HG02981 (cell line): Measurements from ENCODE around the gene GLB1L.
A peak's percentile ranks its signal among the peaks of the same experiment; 100 is the strongest.
"Not testable (repeated sequence)": the region's sequence is repeated elsewhere in the genome, so short reads cannot be mapped to it uniquely, and the experiment has no call there.

Source experiments
- ATAC-seq: cut with Tn5 transposase; IDR thresholded peaks from one replicate; pipeline ENCODE4 v1.9.1; 2021; ENCODE audit warnings: mild to moderate bottlenecking, moderate library complexity; ENCODE audit not compliant: unreplicated experiment

Gene GLB1L

DNA sequence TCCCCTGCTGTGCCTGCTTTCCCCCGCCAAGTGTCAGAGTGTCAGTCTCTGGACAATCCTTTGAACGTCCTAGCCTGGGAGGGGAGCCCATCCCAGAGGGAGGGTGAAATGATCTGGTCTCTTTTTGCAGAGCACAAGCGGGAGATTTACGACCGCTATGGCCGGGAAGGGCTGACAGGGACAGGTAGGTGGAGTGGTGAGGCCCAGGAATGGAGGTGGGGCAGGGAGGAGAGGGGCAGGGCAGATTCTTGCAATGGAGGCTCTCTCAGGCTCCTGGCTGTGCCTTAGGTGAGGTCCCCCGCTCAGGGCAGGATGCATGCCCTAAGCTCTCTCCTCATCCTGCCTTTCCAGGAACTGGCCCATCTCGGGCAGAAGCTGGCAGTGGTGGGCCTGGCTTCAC lies 36.3 kb upstream of the GLB1L start:
- no peak for ATAC-seq

DNA sequence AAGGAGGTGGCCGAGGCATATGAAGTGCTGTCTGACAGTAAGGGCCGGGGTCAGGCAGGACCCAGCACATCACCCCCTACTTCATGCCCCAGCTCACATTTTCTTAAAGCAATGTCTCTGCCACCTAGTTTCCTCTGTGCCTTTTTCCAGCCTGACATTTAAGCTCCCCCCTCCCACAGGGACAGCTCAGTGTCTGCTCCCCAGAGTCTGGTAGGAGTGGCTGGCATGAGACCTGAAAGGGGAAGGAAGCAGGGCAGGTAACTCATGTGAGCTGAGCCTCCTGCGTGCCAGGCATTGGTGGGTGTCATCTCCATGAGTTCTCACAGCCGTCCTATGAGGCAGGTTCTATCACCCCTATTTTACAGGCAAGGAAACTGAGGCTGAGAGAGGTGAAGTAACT lies 35.4 kb upstream of the GLB1L start:
- no peak for ATAC-seq

GRCh38 chr2:219279916-219280516 lies 34.8 kb upstream of the GLB1L start:
- ATAC-seq = no peak

DNA sequence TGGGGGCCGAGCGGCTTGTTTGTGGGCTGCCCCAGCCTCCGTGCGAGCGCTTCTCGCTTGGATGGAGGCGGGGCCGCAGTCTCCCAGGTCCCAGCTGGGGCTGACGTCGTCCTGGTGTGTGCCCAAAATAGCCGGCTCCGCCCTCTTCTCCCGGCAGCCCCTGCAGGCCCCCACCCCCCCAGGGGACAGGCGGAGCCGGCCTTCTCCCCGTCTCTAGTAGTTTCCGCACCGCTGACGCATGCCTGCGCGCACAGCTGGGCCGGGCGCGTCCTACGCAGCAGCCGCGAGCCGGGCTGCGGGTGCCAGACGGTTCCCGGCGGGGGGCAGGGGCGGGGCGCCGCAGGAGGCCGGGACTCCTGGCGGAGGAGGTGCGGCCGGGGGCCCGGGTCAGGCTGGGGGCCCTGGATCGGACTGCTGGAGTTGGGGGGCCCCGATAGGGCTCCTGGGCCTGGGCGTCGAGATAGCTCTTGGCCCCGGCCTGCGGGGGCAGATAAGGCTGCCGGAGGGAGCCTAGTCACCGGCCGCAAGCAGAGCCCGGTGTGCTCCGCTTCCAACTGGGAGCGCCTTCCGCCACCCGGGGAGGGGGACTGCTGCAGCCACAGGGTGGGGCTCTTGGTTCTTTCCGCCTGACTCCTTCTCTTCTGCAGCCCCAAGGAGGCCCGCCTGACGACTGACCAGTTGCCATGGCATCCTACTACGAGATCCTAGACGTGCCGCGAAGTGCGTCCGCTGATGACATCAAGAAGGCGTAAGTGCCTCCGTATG lies 34.1 kb upstream of the GLB1L start, which contains the start of gene DNAJB2:
Gene DNAJB2, plus strand, starts transcription at position 216 of the 765 bp plus-strand sequence. Its CDS starts 468 bp downstream, at position 684.
- peak; percentile 81 for ATAC-seq

GRCh38 chr2:219278655-219279150 lies 33.5 kb upstream of the GLB1L start:
- no peak for ATAC-seq

DNA sequence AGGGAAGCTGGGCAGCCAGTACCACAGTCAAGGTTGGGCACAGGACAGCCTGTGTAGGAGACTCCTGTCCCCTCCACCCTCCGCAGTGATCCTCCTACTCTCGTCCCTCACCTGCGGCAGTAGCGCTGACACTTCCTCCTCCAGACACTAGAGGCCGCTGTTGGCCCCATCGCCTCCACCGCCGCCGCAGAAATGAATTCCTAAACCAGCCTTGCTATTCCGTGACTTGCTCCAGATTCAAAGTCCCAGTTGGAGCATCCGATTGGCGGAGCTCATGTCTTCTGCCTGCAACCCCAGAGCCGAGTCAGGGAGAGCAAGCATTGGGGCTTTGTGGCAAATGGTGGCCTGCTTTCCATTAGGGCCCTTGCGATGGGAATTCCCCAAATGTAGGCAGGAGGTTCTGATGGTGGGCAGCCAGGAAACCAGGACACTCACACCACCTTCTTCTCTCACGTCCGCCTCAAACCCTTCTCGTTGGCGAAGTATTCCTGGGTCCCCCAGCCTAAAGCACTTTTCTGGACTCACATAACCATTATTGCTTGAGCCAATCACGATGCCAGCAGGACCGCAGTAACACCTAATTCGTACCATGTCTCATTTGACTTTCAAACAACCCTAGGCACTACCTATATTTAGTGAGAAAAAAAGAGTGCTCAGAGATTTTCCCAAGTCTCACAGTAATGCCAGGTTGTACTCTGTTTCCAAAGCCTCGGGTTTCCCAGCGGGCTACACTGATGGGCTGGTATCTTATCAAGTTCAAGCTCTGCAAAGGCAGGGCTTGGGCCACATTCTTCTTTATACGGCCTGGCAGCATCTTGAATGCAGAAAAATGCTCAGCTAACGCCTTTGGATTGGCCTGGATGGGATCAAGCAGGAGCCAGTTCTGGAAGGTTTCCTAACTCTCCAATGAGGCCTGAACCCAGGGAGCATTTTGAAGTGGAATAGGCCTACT lies 32.7 kb upstream of the GLB1L start:
- ATAC-seq = peak; percentile 12

DNA sequence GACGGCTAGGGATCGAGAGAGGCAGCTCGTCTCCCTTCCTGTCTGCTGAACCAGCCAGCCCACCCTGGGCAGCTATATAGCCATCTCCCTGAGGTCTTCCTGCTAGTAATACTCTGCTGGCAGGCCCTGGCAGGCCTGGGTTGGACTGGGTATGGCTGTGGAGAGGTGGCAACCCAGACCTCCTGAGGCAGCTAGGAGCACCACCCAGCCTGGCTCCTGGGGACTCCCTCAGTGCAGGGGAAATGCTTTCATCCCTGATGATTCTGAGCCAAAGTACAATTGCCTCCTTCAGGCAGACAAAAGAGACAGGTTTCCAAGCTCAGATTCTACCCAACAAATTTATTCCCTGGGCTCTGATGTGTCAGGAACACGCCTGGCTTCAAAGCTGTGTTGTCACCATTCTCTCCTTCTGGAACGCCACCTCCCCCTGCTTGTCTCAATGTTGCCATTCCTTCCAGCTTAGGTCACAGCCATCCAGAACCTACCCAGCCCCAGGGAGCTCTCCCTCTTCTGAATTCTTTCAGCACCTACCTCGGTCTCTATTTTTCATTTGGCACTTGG lies 29.2 kb upstream of the GLB1L start:
- no peak for ATAC-seq

DNA sequence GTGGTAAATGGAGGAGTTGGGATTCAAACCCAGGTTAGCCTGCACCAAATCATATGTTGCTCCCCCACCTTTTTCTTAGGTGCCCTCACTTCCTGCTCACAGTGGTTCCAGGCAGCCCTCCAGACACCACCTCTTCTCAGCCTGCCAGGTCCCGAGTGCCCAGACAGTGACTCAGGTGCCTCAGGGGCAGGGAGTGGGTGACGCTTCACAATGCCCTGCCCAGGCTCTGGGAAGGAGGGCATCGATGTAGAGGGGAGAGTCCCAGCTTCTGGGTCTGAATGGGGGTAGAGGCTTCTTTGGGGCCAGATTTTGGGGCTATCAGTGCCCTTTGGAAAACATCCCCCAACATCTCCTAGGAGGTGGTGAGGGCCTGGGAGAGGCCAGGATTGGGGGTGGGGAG lies 28.7 kb upstream of the GLB1L start:
- ATAC-seq = no peak

DNA sequence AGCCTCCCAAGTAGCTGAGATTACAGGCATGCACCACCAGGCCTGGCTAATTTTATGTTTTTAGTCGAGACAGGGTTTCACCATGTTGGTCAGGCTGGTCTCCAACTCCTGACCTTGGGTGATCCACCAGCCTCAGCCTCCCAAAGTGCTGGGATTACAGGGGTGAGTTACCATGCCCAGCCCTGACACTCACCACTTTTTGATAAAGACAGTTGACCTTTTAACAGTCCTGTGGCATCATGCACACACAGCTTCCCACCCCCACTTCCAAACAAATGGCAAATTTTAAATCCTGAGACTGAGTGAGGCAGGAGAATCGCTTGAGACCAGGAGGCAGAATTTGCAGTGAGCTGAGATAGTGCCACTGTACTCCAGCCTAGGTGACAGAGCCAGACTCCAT lies 27.8 kb upstream of the GLB1L start:
- ATAC-seq = no peak

GRCh38 chr2:219272356-219272755 lies 27.1 kb upstream of the GLB1L start:
- ATAC-seq = no peak

- no peak for ATAC-seq
Measured at GRCh38 chr2:219271021-219271420, 25.8 kb upstream of the GLB1L start.

DNA sequence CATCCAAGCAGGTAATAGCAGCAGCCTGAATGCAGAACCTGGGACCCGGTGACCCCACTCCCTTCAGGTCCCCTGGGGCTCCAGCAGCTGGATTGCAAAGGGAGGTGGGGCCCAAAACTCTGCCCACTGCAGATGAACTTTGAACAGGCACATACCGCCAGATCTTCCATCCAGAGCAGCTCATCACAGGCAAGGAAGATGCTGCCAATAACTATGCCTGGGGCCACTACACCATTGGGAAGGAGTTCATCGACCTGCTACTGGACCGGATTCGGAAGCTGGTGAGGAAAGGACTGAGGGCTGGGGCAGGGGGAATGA lies 24.8 kb upstream of the GLB1L start:
- ATAC-seq = no peak

GRCh38 chr2:219269362-219270054 lies 24.3 kb upstream of the GLB1L start:
- ATAC-seq = no peak

GRCh38 chr2:219268294-219268693 lies 23.1 kb upstream of the GLB1L start:
- no peak for ATAC-seq

GRCh38 chr2:219266886-219267285 lies 21.6 kb upstream of the GLB1L start:
- ATAC-seq = no peak

- no peak for ATAC-seq
Measured at GRCh38 chr2:219266232-219266631, 21.0 kb upstream of the GLB1L start.

DNA sequence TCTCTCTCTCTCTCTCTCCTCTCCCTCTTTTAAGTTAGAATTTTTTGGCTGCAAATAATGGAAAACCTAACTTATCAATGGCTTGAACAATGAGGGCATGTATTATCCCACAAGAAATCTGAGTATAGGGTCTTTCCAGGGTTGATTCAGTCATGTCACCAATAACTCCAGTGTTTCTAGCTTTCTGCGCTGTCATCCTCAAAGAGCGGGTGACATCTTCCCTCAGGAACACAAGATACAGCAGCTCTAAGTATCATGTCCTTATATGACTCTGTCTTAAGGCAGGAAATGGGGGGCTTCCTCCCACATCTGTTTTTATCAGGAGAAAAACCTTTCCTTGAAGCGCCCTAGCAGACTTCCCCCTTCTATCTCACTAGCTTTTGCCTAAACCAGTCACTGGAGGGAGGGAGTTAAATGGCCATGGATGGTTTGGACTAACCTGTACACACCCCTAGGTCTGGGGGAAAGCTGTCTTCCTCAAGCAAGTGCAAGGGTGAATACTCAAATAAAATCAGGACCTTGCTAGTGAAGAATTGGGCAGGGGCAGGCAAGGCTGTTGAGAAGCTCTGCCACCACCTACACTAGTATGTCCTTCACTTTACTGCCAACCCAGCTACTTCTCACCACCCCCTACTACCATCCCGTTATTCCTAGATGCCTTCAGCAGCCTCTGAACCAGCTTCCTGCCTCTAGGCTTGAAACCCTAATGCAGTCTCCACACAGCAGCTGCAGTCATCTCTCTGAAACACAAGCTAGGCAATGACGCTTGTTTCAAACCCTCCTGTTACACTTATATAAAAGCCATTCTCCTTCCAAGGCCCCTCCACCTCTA lies 16.0 kb upstream of the GLB1L start:
- no peak for ATAC-seq

GRCh38 chr2:219258942-219259341 lies 13.7 kb upstream of the GLB1L start:
- ATAC-seq = not testable (repeated sequence)

GRCh38 chr2:219254590-219255201 lies 9.5 kb upstream of the GLB1L start:
- peak; percentile 29 for ATAC-seq
